Right lobe of liver (tissue), 4 donors: Measurements from ENCODE around the gene RFX3.

ENCODE experiments used
- POLR2A ChIP-seq: fragments of 450-650 bp; IDR thresholded peaks from one replicate; pipeline ENCODE4 v1.6.1; 2017; ENCODE audit warnings: antibody characterized with exemption, mild to moderate bottlenecking
- TF ChIP-seq, protein P1 (sequence below), 4 donors: fragments of 200-600 bp in 3 of 4; fragments of 450-650 bp in 1 of 4; IDR thresholded peaks; one replicate each; pipeline versions ENCODE4 v1.5.1 to v1.8.0; 2016 to 2022; ENCODE audit warnings: antibody characterized with exemption in 4 of 4, mild to moderate bottlenecking in 2 of 4
- donor health status: DM: no; HTN: no; CAD: no.
- donor health status: DM: no; HTN: no; CAD: no.
- donor health status: DM: no; HTN: yes; CAD: no.

DNA sequence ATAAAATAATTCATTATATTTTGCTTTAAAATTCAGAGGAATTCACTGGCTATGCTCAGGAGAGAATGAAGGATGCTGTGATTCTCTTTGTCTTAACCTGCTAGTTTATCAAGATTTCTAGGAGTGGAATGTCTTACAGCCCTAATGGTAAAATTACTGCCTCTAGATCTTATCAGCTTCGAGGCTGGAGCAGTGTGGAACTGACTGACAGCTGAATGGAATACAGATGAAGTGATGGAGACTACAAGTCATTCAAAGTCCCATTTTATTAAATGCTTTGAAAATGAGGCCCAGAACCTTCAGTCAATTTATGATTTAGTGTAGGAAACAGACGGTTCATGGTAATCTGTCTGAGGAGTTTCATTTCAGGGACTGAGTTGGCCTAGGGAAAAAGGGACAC, 202.1 kb downstream of the RFX3 start:
- TF ChIP-seq, protein P1, sequence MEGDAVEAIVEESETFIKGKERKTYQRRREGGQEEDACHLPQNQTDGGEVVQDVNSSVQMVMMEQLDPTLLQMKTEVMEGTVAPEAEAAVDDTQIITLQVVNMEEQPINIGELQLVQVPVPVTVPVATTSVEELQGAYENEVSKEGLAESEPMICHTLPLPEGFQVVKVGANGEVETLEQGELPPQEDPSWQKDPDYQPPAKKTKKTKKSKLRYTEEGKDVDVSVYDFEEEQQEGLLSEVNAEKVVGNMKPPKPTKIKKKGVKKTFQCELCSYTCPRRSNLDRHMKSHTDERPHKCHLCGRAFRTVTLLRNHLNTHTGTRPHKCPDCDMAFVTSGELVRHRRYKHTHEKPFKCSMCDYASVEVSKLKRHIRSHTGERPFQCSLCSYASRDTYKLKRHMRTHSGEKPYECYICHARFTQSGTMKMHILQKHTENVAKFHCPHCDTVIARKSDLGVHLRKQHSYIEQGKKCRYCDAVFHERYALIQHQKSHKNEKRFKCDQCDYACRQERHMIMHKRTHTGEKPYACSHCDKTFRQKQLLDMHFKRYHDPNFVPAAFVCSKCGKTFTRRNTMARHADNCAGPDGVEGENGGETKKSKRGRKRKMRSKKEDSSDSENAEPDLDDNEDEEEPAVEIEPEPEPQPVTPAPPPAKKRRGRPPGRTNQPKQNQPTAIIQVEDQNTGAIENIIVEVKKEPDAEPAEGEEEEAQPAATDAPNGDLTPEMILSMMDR (IDR thresholded peaks at IDR 0.05): no peak
- TF ChIP-seq POLR2A: no peak
